ENCODE results near the gene TGFB1I1.

TGFB1I1 gene

DNA sequence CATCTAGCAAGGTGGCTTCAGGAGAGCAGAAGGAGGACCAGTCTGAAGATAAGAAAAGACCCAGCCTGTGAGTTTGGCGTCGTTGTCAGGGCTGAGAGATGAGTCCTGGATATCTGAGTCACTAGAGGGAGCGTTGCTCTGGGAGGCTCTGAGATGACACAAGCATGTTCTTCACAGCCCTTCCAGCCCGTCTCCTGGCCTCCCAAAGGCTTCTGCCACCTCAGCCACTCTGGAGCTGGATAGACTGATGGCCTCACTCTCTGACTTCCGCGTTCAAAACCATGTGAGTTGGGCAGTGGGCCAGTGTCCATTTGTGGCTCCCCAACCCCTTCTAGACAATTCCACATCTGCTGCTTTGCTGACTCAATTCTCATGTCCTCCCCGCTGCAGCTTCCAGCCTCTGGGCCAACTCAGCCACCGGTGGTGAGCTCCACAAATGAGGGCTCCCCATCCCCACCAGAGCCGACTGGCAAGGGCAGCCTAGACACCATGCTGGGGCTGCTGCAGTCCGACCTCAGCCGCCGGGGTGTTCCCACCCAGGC is 2.3 kb downstream of the TGFB1I1 start:
- no peak for DNase-seq (ENCODE audit: low spot score)
- H3K27ac ChIP-seq = peak overlapping the region; percentile 97
- no peak for TF ChIP-seq CTCF (conservative IDR thresholded peaks at IDR 0.05; ENCODE audit: low read depth)
- POLR2A ChIA-PET (ENCODE audit: low non-redundant PET) = no interaction called here
- CTCF ChIA-PET = no interaction called here

DNA sequence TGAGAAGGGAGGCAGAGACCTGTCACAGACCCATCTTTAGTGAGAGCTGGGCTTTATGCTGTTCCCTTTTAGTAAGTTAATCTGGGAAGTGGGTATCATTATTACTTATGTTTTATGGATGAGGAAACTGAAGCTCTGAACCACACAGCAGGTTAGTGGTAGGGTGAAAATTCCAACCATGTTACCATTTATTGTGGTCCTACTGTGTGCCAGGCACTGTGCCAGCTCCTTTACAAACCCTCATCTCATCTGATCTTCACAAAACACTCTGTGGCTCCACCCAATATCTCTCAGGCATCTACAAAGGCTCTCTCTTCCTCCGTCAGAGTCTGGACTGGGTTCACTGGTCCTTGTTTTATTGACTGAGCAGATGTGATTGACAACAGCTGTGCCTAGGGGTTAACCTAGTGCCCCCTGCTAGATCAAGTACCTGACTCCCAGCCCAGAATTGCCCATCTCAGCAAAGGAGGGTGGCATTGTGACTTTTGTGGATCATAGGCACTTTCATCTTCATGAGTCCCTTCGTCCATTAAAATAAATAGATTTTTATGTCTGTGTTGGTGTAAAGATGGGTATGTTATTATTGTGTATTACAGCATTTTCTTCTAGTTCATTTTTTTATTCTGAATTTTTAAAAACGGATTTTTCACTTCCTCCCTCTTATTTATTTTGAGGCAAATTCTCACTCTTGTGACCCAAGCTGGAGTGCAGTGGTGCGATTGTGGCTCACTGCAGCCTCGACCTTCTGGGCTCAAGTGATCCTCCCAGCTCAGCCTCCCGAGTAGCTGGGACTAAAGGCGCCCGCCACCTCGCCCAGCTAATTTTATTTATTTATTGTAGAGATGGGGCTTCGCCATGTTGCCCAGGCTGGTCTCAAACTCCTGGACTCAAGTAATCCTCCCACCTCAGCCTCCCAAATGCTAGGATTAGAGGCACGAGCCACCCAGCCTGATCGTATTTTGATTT is 3.1 kb downstream of the TGFB1I1 start:
- no peak for DNase-seq (ENCODE audit: low spot score)
- CTCF ChIA-PET = interaction anchor here (0.7 kb wide), 1 partner anchor 14 kb away, joined by 4 read pairs; no protein-coding TSS in a partner anchor
- no peak for TF ChIP-seq CTCF (conservative IDR thresholded peaks at IDR 0.05; ENCODE audit: low read depth)
- H3K27ac ChIP-seq = peak overlapping the region; percentile 97
- POLR2A ChIA-PET (ENCODE audit: low non-redundant PET) = no interaction called here

DNA sequence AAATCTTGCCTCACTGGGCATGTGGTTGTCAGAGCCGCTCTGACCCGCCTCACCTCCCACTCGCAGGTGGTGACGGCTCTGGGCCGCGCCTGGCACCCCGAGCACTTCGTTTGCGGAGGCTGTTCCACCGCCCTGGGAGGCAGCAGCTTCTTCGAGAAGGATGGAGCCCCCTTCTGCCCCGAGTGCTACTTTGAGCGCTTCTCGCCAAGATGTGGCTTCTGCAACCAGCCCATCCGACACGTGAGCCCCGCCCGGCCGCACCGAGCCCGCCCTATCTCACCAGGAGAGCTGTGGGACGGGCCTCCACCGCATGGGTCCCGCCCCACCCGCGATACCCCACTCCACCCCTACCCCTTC is 4.0 kb downstream of the TGFB1I1 start:
- ChIA-PET CTCF (interaction anchor here (0.7 kb wide), 1 partner anchor 15 kb away, joined by 4 read pairs; no protein-coding TSS in a partner anchor), POLR2A (ENCODE audit: low non-redundant PET) (no interaction called here)
- TF ChIP-seq CTCF (conservative IDR thresholded peaks at IDR 0.05; ENCODE audit: low read depth) = no peak
- DNase-seq (ENCODE audit: low spot score) = no peak
- H3K27ac ChIP-seq = no peak overlapping the region

DNA sequence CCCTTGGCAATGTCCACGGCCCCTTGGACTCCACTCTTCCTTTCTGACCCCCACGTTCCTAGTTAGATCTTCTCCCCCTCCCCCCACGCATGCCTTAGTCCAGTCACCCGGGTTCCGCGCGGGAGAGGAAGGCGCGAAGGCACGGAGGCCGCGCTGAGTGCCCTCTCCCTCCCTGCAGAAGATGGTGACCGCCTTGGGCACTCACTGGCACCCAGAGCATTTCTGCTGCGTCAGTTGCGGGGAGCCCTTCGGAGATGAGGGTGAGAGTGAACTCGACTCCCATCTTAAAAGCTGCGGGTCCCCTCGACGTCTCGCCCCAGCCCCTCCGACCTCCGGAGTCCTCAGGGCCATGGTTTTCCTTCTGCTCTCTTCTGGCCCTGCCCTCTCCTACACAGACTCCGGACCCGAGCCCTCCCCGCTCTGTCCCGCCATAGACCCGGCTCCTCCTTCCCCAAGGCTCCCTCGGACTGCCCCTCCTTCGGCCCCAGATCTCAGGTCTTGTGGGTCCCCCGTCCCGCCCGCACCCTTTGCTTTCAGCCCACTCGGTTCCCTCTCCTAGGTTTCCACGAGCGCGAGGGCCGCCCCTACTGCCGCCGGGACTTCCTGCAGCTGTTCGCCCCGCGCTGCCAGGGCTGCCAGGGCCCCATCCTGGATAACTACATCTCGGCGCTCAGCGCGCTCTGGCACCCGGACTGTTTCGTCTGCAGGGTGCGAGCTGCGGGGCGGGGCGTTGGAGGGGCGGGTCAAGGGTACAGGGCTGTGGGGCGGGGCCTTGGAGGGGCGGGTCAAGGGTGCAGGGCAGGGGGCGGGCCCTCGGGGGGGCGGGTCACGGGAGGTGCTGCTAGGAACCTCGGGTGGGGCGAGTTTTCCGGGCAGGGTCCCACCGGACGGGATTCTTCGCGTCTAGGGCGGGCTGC is 4.6 kb downstream of the TGFB1I1 start:
- POLR2A ChIA-PET (ENCODE audit: low non-redundant PET) = no interaction called here
- TF ChIP-seq CTCF (conservative IDR thresholded peaks at IDR 0.05; ENCODE audit: low read depth) = no peak
- H3K27ac ChIP-seq = no peak overlapping the region
- no peak for DNase-seq (ENCODE audit: low spot score)
- CTCF ChIA-PET = no interaction called here

- CTCF ChIA-PET = no interaction called here
- H3K27ac ChIP-seq = peak overlapping the region; percentile 22
- DNase-seq (ENCODE audit: low spot score) = no peak
- POLR2A ChIA-PET (ENCODE audit: low non-redundant PET) = interaction anchor here (0.5 kb wide), 1 partner anchor 48 kb away, joined by 3 read pairs; no protein-coding TSS in a partner anchor
- no peak for TF ChIP-seq CTCF (conservative IDR thresholded peaks at IDR 0.05; ENCODE audit: low read depth)
These were observed 5.6 kb downstream of the TGFB1I1 start for GRCh38 chr16:31477220-31478216.
